IMR-90 (cell line): ENCODE measurements around the gene TRPV3. TPM values are rescaled to one million over a fixed set of nuclear protein-coding genes. Genes with fewer than 3 reads are reported as not detected.

Experiments
- ATAC-seq: fragments of 200-7000 bp; cut with Tn5 transposase; 2 replicates; pipeline ENCODE4 v1.9.1; 2020; ENCODE audit warnings: low read depth, mild to moderate bottlenecking, moderate library complexity
- BruUV-seq: library from RNA; stranded (reverse); fragments of 400-500 nt; replicated peaks from 2 replicates; lab custom pipeline; 2021; lab: Mats Ljungman, UMichigan
- CTCF ChIA-PET: fragments of 300-600 bp; formaldehyde crosslinking; extraction: SDS; loops from one replicate; lab custom pipeline; 2021; ENCODE audit warnings: antibody characterized with exemption; lab: Yijun Ruan, JAX
- POLR2A ChIA-PET: fragments of 300-600 bp; sonication (Branson Sonifier 250); formaldehyde crosslinking; loops from one replicate; lab custom pipeline; 2022; ENCODE audit warnings: antibody characterized with exemption; ENCODE audit not compliant: unreplicated experiment; lab: Charles Lee
- DNase-seq: peaks from one replicate; pipeline ENCODE4 v3.0.0; 2013
- H2AFZ ChIP-seq: replicated peaks from 2 replicates; pipeline ENCODE3; 2013; ENCODE audit warnings: low read length, mild to moderate bottlenecking; ENCODE audit not compliant: poor library complexity
- H2AK5ac ChIP-seq: 2 replicates; pipeline ENCODE4 v1.6.1; 2013; ENCODE audit warnings: low read depth, low read length, inconsistent platforms
- H2AK9ac ChIP-seq: replicated peaks from 2 replicates; pipeline ENCODE3; 2013; ENCODE audit warnings: mild to moderate bottlenecking, low read depth, low read length, moderate library complexity; ENCODE audit not compliant: poor library complexity
- H2BK120ac ChIP-seq: 2 replicates; pipeline ENCODE4 v1.6.1; 2013; ENCODE audit warnings: low read depth, low read length, inconsistent platforms
- H2BK15ac ChIP-seq: 3 replicates; pipeline ENCODE4 v1.6.1; 2013; ENCODE audit warnings: low read depth, low read length, inconsistent platforms
- H2BK20ac ChIP-seq: 2 replicates; pipeline ENCODE4 v1.6.1; 2013; ENCODE audit warnings: low read depth, mild to moderate bottlenecking, inconsistent platforms, low read length, moderate library complexity
- H2BK5ac ChIP-seq: 2 replicates; pipeline ENCODE4 v1.6.1; 2013; ENCODE audit warnings: mild to moderate bottlenecking, low read depth, low read length, inconsistent platforms; ENCODE audit not compliant: poor library complexity, severe bottlenecking
- H3K14ac ChIP-seq: replicated peaks from 2 replicates; pipeline ENCODE4 v1.6.1; 2013; ENCODE audit warnings: low read depth, low read length, inconsistent platforms
- H3K18ac ChIP-seq: 2 replicates; pipeline ENCODE4 v1.6.1; 2013; ENCODE audit warnings: low read depth, low read length, control low read depth
- H3K23ac ChIP-seq: 2 replicates; pipeline ENCODE4 v1.6.1; 2013; ENCODE audit warnings: low read depth, low read length, inconsistent platforms
- H3K27ac ChIP-seq: 2 replicates; pipeline ENCODE4 v1.5.1; 2013; ENCODE audit warnings: mild to moderate bottlenecking, control low read depth, low read length; ENCODE audit not compliant: insufficient read depth
- H3K27me3 ChIP-seq: 2 replicates; pipeline ENCODE4 v1.6.1; 2013; ENCODE audit warnings: low read length; ENCODE audit not compliant: control insufficient read depth, insufficient read depth
- H3K36me3 ChIP-seq: 2 replicates; pipeline ENCODE4 v1.6.1; 2013; ENCODE audit warnings: low read length, mixed read lengths; ENCODE audit not compliant: control insufficient read depth, insufficient read depth
- H3K4ac ChIP-seq: 2 replicates; pipeline ENCODE4 v1.6.1; 2013; ENCODE audit warnings: low read depth, low read length, inconsistent platforms
- H3K4me1 ChIP-seq: 2 replicates; pipeline ENCODE4 v1.6.1; 2013; ENCODE audit warnings: low read length, mixed read lengths; ENCODE audit not compliant: control insufficient read depth, insufficient read depth
- H3K4me2 ChIP-seq: 2 replicates; pipeline ENCODE4 v1.6.1; 2013; ENCODE audit warnings: low read depth, mild to moderate bottlenecking, control low read depth, low read length, moderate library complexity
- H3K4me3 ChIP-seq: 2 replicates; pipeline ENCODE4 v1.5.1; 2013; ENCODE audit warnings: low read depth, mild to moderate bottlenecking, control low read depth, low read length, moderate library complexity; ENCODE audit not compliant: insufficient read depth
- H3K56ac ChIP-seq: 2 replicates; pipeline ENCODE4 v1.6.1; 2013; ENCODE audit warnings: low read length, inconsistent platforms; ENCODE audit not compliant: insufficient read depth; ENCODE audit errors: extremely low read depth
- H3K79me1 ChIP-seq, 2 experiments: 2 replicates each; pipeline ENCODE4 v1.6.1; 2013; ENCODE audit warnings: low read length in 2 of 2, inconsistent platforms in 1 of 2, low read depth in 1 of 2
- H3K9ac ChIP-seq: 2 replicates; pipeline ENCODE4 v1.6.1; 2013; ENCODE audit warnings: low read depth, low read length, control low read depth
- H3K9me1 ChIP-seq: 2 replicates; pipeline ENCODE4 v1.6.1; 2013; ENCODE audit warnings: low read length, inconsistent platforms; ENCODE audit not compliant: insufficient read depth
- H3K9me3 ChIP-seq: 2 replicates; pipeline ENCODE4 v1.6.1; 2013; ENCODE audit warnings: low read length; ENCODE audit not compliant: control insufficient read depth, insufficient read depth
- H4K20me1 ChIP-seq: 2 replicates; pipeline ENCODE4 v1.6.1; 2013; ENCODE audit warnings: low read length, inconsistent platforms; ENCODE audit not compliant: insufficient read depth
- H4K5ac ChIP-seq: 2 replicates; pipeline ENCODE4 v1.6.1; 2013; ENCODE audit warnings: mild to moderate bottlenecking, low read depth, low read length, control low read depth
- H4K8ac ChIP-seq, 2 experiments: 2 replicates each; pipeline ENCODE4 v1.6.1; 2013; ENCODE audit warnings: low read depth in 2 of 2, low read length in 2 of 2, control low read depth in 1 of 2, inconsistent platforms in 1 of 2
- H4K91ac ChIP-seq: 2 replicates; pipeline ENCODE4 v1.6.1; 2013; ENCODE audit warnings: low read depth, low read length, inconsistent platforms; ENCODE audit not compliant: insufficient read depth
- RAD21 ChIP-seq: IDR thresholded peaks from 2 replicates; pipeline ENCODE4 v1.6.1; 2012; ENCODE audit warnings: low read length, improper control_type of control experiment
- WGBS, 2 experiments: methylation state at CpG; one replicate each; pipeline versions ENCODE4 v1.1.5 to v1.1.7; 2013; ENCODE audit warnings: missing lambda C conversion rate in 2 of 2; ENCODE audit not compliant: insufficient read length in 1 of 2; ENCODE audit errors: extremely low coverage in 2 of 2; 5-methylcytosine and 5-hydroxymethylcytosine counted together
- dilution Hi-C: fragments of 300-500 bp; cut with HindIII; formaldehyde crosslinking; loops from one replicate; pipeline ENCODE4 v1.14.3; 2018; ENCODE audit warnings: low sequenced_read_pairs; ENCODE audit not compliant: unreplicated experiment
- in situ Hi-C: fragments of 300-500 bp; cut with MboI; formaldehyde crosslinking; loops from 3 replicates; pipeline ENCODE4 v1.14.3; 2019; ENCODE audit warnings: low sequenced_read_pairs, inconsistent platforms, mixed read lengths
- intact Hi-C: fragments of 100-400 bp; cut with micrococcal nuclease; formaldehyde crosslinking; loops from 2 replicates; pipeline ENCODE4 v1.10.0; 2022
- polyA plus RNA-seq, 3 experiments: library from polyadenylated mRNA; depleted of rRNA; stranded (reverse); fragments of >200 nt; gene quantifications; 2 replicates each; pipeline ENCODE4 v1.2.3, GENCODE V29; 2012; ENCODE audit warnings: low replicate concordance in 1 of 3
- total RNA-seq: library from RNA; depleted of rRNA; stranded (reverse); fragments of >200 nt; gene quantifications from 2 replicates; pipeline ENCODE4 v1.2.3, GENCODE V29; 2012

The TRPV3 gene
- total and polyA plus RNA-seq, 2 of the 4 experiments (the other 2 are of a cell fraction): 0.18 to 0.26 TPM

- H3K4me1 ChIP-seq: no peaks in the 10 kb centered on the region
- H3K4ac ChIP-seq: no peak overlapping the region
- no peak overlapping the region for H4K8ac ChIP-seq
- no peak overlapping the region for H3K4me3 ChIP-seq
- H2BK120ac ChIP-seq: no peak overlapping the region
- peaks cover 10% of the 10 kb centered on the region; the same call in 1 of the 2 replicates for H3K27me3 ChIP-seq
- no peak overlapping the region for H4K91ac ChIP-seq
- no peak overlapping the region for H3K14ac ChIP-seq
- H2AFZ ChIP-seq: no peak overlapping the region
- no peak overlapping the region for H3K18ac ChIP-seq
- in situ Hi-C loops: no loop called here
- H3K27ac ChIP-seq: no peak overlapping the region
- H3K56ac ChIP-seq: no peak overlapping the region
- no peaks in the 10 kb centered on the region for H3K79me1 ChIP-seq
- no peak overlapping the region for H2BK5ac ChIP-seq
- TF ChIP-seq RAD21: no peak
- BruUV-seq: no TSS peak
- no peak overlapping the region for H4K5ac ChIP-seq
- POLR2A ChIA-PET: no interaction called here
- no peaks in the 10 kb centered on the region for H3K9me3 ChIP-seq
- H2BK15ac ChIP-seq: no peak overlapping the region
- H3K36me3 ChIP-seq: no peaks in the 10 kb centered on the region
- intact Hi-C loops: no loop called here
- ATAC-seq (no peak), DNase-seq (no peak)
- no peak overlapping the region for H3K4me2 ChIP-seq
- WGBS, 2 experiments: 64% methylated on average over 6 of the region's 11 CpGs; no CpG with 5 or more reads in 1 of the 2 experiments
- dilution Hi-C loops: no loop called here
- H2AK5ac ChIP-seq: no peak overlapping the region
- no peak overlapping the region for H3K9ac ChIP-seq
- CTCF ChIA-PET: no interaction called here
- no peaks in the 10 kb centered on the region for H4K20me1 ChIP-seq
- H3K23ac ChIP-seq: no peak overlapping the region
- no peak overlapping the region for H2BK20ac ChIP-seq
- no peaks in the 10 kb centered on the region for H3K9me1 ChIP-seq
- no peak overlapping the region for H2AK9ac ChIP-seq
These were observed 10.0 kb downstream of the TRPV3 start for GRCh38 chr17:3547628-3548027.
